HG03460 (cell line): Measurements from ENCODE around the gene USP24.
A peak's percentile ranks its signal among the peaks of the same experiment; 100 is the strongest.

Source experiments
- ATAC-seq: cut with Tn5 transposase; IDR thresholded peaks from one replicate; pipeline ENCODE4 v1.9.1; 2021; ENCODE audit not compliant: unreplicated experiment

Gene USP24

GRCh38 chr1:55168353-55168752 is 46.8 kb downstream of the USP24 start:
- ATAC-seq = no peak

DNA sequence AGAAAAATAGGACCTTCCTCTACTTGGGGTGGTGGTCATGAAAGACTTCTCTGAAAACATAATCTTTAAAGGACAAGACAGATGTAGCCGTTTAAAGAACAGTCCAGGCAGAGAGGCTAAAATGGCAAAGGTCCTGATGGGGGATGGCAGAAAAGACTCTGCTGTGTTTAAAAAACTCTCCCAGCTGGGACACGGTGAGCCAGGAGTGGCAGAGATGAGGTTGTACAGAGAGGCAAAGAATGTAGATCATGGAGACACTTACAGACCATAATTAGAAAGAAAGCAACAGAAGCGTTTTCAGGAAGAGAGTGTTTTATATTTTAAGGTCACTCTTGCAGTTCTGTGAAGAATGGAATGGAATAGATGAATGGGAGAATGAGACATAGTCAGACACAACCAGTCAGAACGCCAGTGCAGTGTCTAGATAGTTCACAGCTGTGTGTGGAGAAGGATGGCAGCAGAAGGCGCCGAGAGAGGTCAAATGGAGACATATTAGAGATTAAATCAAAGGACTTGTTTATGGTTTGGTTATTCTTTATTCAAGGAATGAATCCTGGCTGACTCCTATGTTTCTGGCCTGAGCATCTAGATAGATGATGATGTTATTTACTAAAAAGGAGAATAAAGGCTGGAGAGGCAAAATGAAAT is 47.8 kb downstream of the USP24 start:
- ATAC-seq = no peak

GRCh38 chr1:55164906-55165305 is 50.3 kb downstream of the USP24 start:
- ATAC-seq = no peak

DNA sequence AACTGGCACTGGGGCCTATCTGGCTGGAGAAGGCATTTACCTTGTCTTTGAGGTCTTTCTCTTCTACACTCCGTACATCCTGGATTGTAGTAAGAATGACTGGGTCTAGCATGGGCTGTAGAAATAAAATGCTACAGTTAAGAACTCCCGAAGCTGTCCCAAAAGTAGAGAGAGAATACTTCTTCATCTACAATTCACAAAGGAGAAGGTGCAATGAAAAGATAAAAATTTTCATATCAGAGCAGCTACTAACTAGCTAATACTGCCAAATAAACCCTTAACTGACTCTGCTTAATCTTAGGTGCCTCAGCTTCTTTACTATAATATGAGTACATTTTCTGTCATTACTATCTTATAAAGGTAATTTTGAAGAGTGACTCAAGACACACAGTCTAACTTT is 55.6 kb downstream of the USP24 start:
- ATAC-seq = no peak

- no peak for ATAC-seq
These were observed 58.6 kb downstream of the USP24 start for GRCh38 chr1:55156608-55157007.

- ATAC-seq = no peak
These were observed 59.1 kb downstream of the USP24 start for GRCh38 chr1:55156093-55156492.

DNA sequence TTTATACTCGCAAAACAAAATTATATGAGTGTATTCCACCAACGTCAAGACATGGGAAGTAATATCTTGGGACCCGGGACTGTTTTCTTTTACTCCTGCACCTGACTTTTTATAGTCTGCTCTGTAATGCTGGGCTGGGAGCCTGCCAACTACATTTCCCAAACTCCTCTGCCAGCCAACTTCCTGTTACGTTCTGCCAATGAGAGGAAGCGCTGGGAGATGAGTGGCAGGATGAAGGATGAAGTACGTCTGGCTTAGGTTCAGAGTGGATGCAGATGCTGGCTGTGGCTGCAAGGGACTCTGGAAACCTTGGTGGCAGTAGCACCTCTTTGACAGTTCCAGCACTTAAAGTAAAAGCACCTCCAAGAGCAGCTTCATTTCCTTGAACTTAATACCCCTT is 59.6 kb downstream of the USP24 start:
- no peak for ATAC-seq

DNA sequence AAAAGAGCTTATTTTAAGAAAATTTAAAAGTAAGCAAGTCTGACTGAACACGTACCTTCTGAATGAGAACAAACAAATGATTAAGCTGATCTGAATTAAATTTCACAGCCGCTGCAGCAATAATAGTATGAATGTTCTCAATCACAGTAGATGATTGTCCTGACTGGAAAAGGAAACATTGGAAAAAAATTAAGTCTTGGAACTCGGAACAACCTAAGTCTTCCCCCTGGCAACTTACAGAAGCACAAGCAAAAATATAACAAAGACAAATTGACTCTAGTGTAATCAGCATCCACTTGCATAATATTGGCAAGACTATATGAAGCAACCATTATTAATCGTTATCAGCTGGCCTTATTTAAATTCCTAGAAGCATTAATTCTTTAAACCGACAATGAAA is 60.5 kb downstream of the USP24 start:
- no peak for ATAC-seq

DNA sequence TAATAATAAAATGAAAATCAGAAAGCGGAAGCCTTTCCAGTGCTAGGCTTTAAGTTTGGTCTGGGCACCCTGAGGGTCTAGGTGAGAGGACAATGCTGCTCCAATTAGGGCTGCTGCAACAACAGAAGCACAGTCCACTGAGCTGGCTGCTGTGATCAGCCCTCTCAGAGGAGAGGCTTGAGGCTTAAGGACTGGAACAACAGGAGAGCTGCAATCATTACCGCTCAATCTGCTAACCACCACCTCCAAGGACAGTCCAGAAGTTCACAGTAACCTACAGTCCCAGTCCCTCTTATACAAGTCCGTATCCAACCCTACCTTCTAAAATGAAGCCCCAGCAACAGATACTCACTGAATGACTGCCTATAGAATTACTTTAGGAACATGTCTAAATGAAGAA is 62.1 kb downstream of the USP24 start:
- no peak for ATAC-seq

- ATAC-seq = peak; percentile 67
These were observed 64.1 kb downstream of the USP24 start for GRCh38 chr1:55150880-55151588.

GRCh38 chr1:55148676-55149075 is 66.5 kb downstream of the USP24 start:
- no peak for ATAC-seq

GRCh38 chr1:55147524-55147923 is 67.6 kb downstream of the USP24 start:
- no peak for ATAC-seq

- ATAC-seq = no peak
These were observed 68.4 kb downstream of the USP24 start for GRCh38 chr1:55146781-55147180.

GRCh38 chr1:55144886-55145285 is 70.3 kb downstream of the USP24 start:
- ATAC-seq = no peak

DNA sequence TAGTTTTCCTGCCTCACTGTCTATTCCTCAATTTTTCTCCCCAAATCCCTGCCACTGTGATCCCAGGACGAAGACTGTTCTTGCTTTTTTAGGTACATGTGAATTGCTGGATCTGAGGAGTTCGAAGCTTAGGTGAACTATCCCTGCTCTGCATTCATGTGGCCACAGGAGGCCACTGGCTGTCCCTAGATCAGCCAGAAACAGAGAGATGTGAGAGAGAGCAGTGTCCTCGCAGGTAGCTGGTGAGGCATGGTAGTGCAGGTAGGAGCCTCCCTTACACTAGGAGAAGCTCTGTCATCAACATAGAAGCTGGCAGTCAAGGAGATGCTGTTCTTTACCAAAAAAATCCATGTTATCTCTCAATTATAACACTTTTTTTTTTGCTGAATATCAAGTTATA is 71.5 kb downstream of the USP24 start:
- no peak for ATAC-seq

GRCh38 chr1:55141295-55141893 is 73.8 kb downstream of the USP24 start:
- no peak for ATAC-seq

DNA sequence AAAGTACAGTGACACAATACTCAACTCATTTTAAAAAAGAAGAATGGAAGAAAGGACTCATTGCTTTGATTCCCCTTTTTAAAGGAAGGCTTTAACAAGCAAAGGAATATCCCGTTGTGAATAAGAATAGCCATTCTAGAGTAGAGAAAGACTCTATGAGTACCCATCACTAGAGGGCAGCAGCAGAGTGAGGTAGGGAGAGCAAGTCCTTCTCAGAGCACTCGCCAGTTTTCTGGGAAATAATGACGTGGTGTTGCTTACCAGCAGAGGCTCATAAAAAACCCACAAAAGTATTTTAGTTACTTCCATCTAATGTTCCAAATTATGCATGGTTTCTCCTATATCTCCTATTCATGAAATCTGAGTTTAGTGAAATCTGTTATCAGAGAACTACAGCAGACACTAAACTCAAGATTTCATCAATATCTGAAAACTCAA is 74.6 kb downstream of the USP24 start:
- ATAC-seq = peak; percentile 88

GRCh38 chr1:55140137-55140536 is 75.0 kb downstream of the USP24 start:
- no peak for ATAC-seq

- no peak for ATAC-seq
These were observed 76.3 kb downstream of the USP24 start for GRCh38 chr1:55138823-55139222.

GRCh38 chr1:55134152-55134808 is 80.9 kb downstream of the USP24 start:
- no peak for ATAC-seq

DNA sequence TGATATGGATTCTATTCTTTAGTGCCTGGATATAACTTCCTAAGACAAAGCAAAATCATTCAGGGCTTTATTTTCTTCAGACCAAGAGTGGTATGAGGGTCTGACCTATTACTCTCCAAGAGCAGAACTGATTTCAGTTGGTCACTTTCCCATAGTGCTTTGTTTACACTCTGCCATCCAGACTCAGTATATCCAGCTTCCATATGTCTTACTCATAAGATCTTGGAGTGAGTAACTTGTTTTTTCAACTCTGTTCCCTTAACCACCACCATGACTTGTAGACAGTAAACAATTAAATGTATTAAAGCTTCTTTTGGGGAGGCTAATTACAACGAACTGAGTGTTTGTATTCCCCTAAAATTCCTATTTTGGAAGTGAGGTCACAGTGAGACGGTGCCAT is 83.4 kb downstream of the USP24 start:
- no peak for ATAC-seq

- no peak for ATAC-seq
These were observed 83.9 kb downstream of the USP24 start for GRCh38 chr1:55131218-55131617.
